CD4-positive, alpha-beta T cell treated with Interleukin-1 beta for 1 hour (primary cell): ENCODE measurements around the gene USP10.

Source experiments
- DNase-seq, 2 donors: peaks; one replicate each; pipeline ENCODE4 v3.0.0-alpha.2; 2020 to 2022

USP10 gene

GRCh38 chr16:84753412-84754326 lies 53.9 kb downstream of the USP10 start:
- no peak for DNase-seq

- DNase-seq, result peak; percentile 75 to 90
These were observed 54.6 kb downstream of the USP10 start for GRCh38 chr16:84754353-84754856.

GRCh38 chr16:84754956-84755672 lies 55.3 kb downstream of the USP10 start:
- DNase-seq, result no peak

- no peak for DNase-seq
These were observed 57.0 kb downstream of the USP10 start for GRCh38 chr16:84756830-84757229.

- no peak for DNase-seq
These were observed 58.8 kb downstream of the USP10 start for GRCh38 chr16:84758627-84759026.

- DNase-seq, result peak; percentile 54 to 74
These were observed 59.3 kb downstream of the USP10 start for GRCh38 chr16:84759061-84759460.

GRCh38 chr16:84759906-84760305 lies 60.1 kb downstream of the USP10 start:
- DNase-seq, result no peak

GRCh38 chr16:84761448-84762368 lies 61.9 kb downstream of the USP10 start:
- no peak for DNase-seq

GRCh38 chr16:84763164-84763563 lies 63.4 kb downstream of the USP10 start:
- no peak for DNase-seq

- DNase-seq, result no peak
These were observed 63.8 kb downstream of the USP10 start for GRCh38 chr16:84763629-84764028.

GRCh38 chr16:84764970-84765369 lies 65.2 kb downstream of the USP10 start:
- no peak for DNase-seq

GRCh38 chr16:84765616-84766580 lies 66.1 kb downstream of the USP10 start:
- DNase-seq, result no peak

- no peak for DNase-seq
These were observed 67.4 kb downstream of the USP10 start for GRCh38 chr16:84766978-84767773.

- DNase-seq, result peak in 1 of 2 donors; percentile 27
These were observed 68.4 kb downstream of the USP10 start for GRCh38 chr16:84768061-84768807.

- DNase-seq, result no peak
These were observed 69.0 kb downstream of the USP10 start for GRCh38 chr16:84768808-84769197.

- DNase-seq, result no peak
These were observed 69.6 kb downstream of the USP10 start for GRCh38 chr16:84769416-84769815.

- no peak for DNase-seq
These were observed 73.5 kb downstream of the USP10 start for GRCh38 chr16:84773312-84773711.

GRCh38 chr16:84774810-84775209 lies 75.0 kb downstream of the USP10 start:
- DNase-seq, result peak in 1 of 2 donors; percentile 21

GRCh38 chr16:84775262-84775810 lies 75.5 kb downstream of the USP10 start:
- no peak for DNase-seq

- DNase-seq, result no peak
These were observed 77.6 kb downstream of the USP10 start for GRCh38 chr16:84777435-84777834.
